Loucy (cell line): ENCODE data around the gene PDHA1.

Experiments used
- EZH2phosphoT487 ChIP-seq: fragments of 200-600 bp; IDR thresholded peaks from 2 replicates; pipeline ENCODE4 v1.6.1; 2018; ENCODE audit warnings: antibody characterized with exemption, mild to moderate bottlenecking, moderate library complexity, borderline replicate concordance
- TF ChIP-seq, protein P1 (sequence below): fragments of 200-600 bp; sonication (generic); conservative IDR thresholded peaks from 2 replicates; pipeline ENCODE4 v1.5.1; 2014; ENCODE audit warnings: mild to moderate bottlenecking, antibody characterized with exemption, low read length

DNA sequence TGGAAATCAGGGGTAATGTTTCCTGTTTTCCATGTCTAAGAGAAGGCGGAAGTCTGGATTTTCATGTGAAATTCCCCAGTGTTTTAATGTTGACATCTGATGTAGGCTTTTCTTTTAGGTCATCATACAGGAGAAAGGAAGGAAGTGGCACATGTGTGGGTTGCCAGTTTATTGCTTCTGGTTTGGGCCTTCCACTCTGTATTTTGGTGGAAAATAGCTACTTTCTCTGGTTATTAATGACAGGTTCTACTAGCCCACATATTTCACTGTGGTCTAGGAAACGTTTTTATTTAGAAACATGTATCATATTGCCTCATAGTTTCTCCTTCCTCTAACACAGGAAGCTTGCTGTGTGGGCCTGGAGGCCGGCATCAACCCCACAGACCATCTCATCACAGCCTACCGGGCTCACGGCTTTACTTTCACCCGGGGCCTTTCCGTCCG is 7.2 kb downstream of the PDHA1 start:
- TF ChIP-seq, protein P1, sequence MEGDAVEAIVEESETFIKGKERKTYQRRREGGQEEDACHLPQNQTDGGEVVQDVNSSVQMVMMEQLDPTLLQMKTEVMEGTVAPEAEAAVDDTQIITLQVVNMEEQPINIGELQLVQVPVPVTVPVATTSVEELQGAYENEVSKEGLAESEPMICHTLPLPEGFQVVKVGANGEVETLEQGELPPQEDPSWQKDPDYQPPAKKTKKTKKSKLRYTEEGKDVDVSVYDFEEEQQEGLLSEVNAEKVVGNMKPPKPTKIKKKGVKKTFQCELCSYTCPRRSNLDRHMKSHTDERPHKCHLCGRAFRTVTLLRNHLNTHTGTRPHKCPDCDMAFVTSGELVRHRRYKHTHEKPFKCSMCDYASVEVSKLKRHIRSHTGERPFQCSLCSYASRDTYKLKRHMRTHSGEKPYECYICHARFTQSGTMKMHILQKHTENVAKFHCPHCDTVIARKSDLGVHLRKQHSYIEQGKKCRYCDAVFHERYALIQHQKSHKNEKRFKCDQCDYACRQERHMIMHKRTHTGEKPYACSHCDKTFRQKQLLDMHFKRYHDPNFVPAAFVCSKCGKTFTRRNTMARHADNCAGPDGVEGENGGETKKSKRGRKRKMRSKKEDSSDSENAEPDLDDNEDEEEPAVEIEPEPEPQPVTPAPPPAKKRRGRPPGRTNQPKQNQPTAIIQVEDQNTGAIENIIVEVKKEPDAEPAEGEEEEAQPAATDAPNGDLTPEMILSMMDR, result no peak
- TF ChIP-seq EZH2phosphoT487, result no peak
